ENCODE data around the gene PAPPA.

Gene PAPPA

DNA sequence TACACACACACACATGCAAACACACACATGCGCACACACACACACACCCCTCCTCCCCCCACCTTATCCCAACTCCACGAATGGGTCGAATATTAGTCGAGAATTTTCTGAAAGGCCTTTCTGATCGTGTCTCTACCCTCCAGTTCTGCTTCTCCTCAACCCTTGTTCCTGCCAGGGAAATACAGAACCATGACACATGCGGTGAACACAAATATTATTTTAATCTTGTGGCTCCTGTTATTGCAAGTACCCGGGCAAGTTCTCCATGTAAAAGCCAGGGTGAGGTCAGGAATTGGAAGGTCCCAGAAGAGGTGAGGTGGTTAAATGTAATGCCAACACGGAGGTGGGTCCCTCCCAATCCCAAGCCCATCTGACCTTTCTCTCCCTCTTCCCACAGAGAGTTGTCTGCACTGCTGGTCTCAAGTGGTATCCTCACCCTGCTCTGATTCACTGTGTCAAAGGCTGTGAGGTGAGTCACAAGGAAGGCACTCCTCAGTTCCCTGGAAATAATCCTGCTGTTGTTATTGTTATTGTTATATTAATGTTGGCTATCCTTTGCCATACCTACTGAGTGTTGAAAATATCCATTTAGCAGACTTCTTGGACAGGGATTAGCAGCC is 223.7 kb downstream of the PAPPA start:
- Histone ChIP-seq H3K27me3 (no peaks in the 10 kb centered on the region), H3K9me3 (no peaks in the 10 kb centered on the region), H3K27ac (no peak overlapping the region), H3K36me3 (peaks cover 0 to 13% (median 0%) of the 10 kb centered on the region in 3 donors), H3K4me1 (peaks cover 0 to 11% (median 2%) of the 10 kb centered on the region in 4 donors), H3K4me3 (no peak overlapping the region)
- intact Hi-C loops (cut with DNase I; ENCODE audit: low total_unique reads): no loop called here
- no peak for DNase-seq
- TF ChIP-seq, protein P1, sequence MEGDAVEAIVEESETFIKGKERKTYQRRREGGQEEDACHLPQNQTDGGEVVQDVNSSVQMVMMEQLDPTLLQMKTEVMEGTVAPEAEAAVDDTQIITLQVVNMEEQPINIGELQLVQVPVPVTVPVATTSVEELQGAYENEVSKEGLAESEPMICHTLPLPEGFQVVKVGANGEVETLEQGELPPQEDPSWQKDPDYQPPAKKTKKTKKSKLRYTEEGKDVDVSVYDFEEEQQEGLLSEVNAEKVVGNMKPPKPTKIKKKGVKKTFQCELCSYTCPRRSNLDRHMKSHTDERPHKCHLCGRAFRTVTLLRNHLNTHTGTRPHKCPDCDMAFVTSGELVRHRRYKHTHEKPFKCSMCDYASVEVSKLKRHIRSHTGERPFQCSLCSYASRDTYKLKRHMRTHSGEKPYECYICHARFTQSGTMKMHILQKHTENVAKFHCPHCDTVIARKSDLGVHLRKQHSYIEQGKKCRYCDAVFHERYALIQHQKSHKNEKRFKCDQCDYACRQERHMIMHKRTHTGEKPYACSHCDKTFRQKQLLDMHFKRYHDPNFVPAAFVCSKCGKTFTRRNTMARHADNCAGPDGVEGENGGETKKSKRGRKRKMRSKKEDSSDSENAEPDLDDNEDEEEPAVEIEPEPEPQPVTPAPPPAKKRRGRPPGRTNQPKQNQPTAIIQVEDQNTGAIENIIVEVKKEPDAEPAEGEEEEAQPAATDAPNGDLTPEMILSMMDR (IDR thresholded peaks at IDR 0.05): no peak

DNA sequence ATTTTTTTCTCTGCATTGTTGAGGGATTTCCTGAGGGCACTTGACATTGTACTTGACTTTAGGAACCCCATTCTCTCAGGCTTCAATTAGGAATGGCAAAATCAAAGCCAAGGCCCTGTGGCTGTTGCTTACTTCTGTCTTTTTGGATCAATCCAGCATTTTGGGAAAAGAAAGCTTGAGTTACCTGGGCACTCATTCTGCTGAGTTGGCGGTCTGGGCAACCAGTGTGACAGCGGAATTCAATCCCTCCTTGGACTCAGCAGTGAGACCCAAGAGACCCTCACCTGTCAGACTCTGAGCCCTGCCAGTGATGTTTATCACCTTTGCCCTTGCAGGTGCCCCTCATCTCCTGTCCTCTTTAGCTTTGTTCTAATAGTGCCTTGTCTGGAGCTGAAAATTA is 225.3 kb downstream of the PAPPA start:
- Histone ChIP-seq H3K27me3 (no peaks in the 10 kb centered on the region), H3K4me3 (no peak overlapping the region), H3K27ac (no peak overlapping the region), H3K4me1 (peaks cover 0 to 11% (median 2%) of the 10 kb centered on the region in 4 donors), H3K9me3 (no peaks in the 10 kb centered on the region), H3K36me3 (peaks cover 0 to 13% (median 0%) of the 10 kb centered on the region in 3 donors)
- no peak for DNase-seq
- intact Hi-C loops (cut with DNase I; ENCODE audit: low total_unique reads): no loop called here
- TF ChIP-seq, protein P1 (IDR thresholded peaks at IDR 0.05): no peak

DNA sequence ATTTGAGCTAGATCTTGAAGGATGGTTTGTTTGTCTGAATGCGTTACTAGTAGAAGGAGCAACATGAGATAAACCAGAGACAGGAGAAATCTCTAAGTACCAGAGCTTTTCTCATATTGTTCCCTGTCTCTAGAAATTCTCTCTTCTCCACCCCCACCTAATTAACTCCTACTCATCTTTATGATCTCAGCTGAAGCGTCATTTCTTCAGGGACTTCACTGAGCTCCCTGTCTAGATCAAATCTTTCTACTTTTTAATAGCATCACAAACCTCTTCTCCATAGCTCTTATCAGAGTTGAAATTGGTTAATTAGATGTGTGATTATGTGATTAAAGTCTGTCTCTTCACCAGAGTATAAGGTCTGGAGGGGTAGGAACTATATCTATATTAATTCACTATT is 226.2 kb downstream of the PAPPA start:
- intact Hi-C loops (cut with DNase I; ENCODE audit: low total_unique reads): no loop called here

DNA sequence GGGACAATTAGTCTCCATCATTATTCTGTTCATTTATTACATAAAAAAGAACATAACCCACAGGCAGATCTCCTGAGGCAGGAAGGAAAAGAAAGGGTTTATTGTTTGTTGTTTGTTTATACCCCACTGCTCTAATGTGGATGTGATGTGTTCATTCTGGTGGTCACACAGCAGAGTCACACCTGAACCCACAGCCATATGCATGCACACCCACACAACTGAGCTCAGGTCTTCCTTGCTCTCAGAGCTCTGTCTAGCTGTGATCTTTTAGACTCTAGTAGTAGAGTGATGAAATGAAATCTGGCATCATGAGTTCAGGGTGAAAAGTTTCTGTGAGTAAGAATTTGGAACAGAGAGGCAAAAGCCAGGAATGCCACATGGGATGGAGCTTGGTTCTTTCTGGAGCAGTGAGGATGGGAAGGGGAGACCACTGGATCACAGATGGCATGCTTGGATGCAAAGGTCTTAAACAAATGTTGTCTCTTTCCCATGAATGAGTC is 227.0 kb downstream of the PAPPA start:
- H3K9me3 ChIP-seq: no peaks in the 10 kb centered on the region
- peaks cover 0 to 11% (median 2%) of the 10 kb centered on the region in 4 donors for H3K4me1 ChIP-seq
- intact Hi-C loops (cut with DNase I; ENCODE audit: low total_unique reads): no loop called here
- H3K36me3 ChIP-seq: peaks cover 0 to 13% (median 0%) of the 10 kb centered on the region in 3 donors
- TF ChIP-seq, protein P1 (IDR thresholded peaks at IDR 0.05): no peak
- no peak overlapping the region for H3K4me3 ChIP-seq
- DNase-seq: no peak
- no peaks in the 10 kb centered on the region for H3K27me3 ChIP-seq
- H3K27ac ChIP-seq: no peak overlapping the region

More for the DNA sequence above, 226.2 kb downstream of the PAPPA start:
- DNase-seq: no peak
- Histone ChIP-seq H3K4me1 (peaks cover 0 to 11% (median 2%) of the 10 kb centered on the region in 4 donors), H3K9me3 (no peaks in the 10 kb centered on the region), H3K36me3 (peaks cover 0 to 13% (median 0%) of the 10 kb centered on the region in 3 donors), H3K27ac (no peak overlapping the region), H3K4me3 (no peak overlapping the region), H3K27me3 (no peaks in the 10 kb centered on the region)
- TF ChIP-seq, protein P1 (IDR thresholded peaks at IDR 0.05): no peak

DNA sequence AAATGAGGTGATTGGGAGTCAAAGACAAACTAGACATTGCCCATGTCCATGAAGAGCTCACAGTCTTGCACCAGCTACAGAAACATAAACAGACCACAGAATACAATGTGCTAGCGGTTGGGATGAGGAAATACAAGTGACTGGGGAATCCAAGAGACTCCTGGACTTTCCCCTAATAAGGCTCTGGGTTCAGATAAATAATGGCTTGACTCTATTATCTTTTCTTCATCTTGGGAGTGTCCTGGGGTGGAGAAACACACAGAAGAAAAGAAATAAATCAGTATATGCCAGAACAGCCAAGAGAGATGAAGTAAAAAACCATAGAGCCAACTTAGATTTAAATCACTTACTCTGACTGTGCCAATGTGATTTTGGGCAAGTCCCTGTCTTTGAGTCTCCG is 227.8 kb downstream of the PAPPA start:
- no peaks in the 10 kb centered on the region for H3K27me3 ChIP-seq
- TF ChIP-seq, protein P1 (IDR thresholded peaks at IDR 0.05): no peak
- no peak overlapping the region for H3K27ac ChIP-seq
- intact Hi-C loops (cut with DNase I; ENCODE audit: low total_unique reads): no loop called here
- DNase-seq: no peak
- no peak overlapping the region for H3K4me3 ChIP-seq
- peaks cover 0 to 11% (median 2%) of the 10 kb centered on the region in 4 donors for H3K4me1 ChIP-seq
- no peaks in the 10 kb centered on the region for H3K9me3 ChIP-seq
- peaks cover 0 to 13% (median 0%) of the 10 kb centered on the region in 3 donors for H3K36me3 ChIP-seq
